ENCODE measurements around the gene RFESD. TPM values are rescaled to one million over a fixed set of nuclear protein-coding genes. Genes with fewer than 3 reads are reported as not detected.

RFESD gene
- total RNA-seq, 1 experiment from 2014 or later = 5.0 TPM

GRCh38 chr5:95638632-95639031 lies 7.9 kb upstream of the RFESD start:
- H3K9me3 ChIP-seq (ENCODE audit: insufficient read depth, low read depth) = no peaks in the 10 kb centered on the region
- no peak overlapping the region for H3K4me3 ChIP-seq
- no TSS peak for BruUV-seq (replicated peaks)
- H3K4me2 ChIP-seq = no peak overlapping the region
- no peak for DNase-seq
- no peak overlapping the region for H3K27ac ChIP-seq
- no peak overlapping the region for H2AFZ ChIP-seq
- intact Hi-C loops (cut with micrococcal nuclease; ENCODE audit: unreplicated experiment) = no loop called here
- no peaks in the 10 kb centered on the region for H3F3A ChIP-seq (ENCODE audit: insufficient read depth, low read depth)
- POLR2A ChIA-PET (ENCODE audit: unreplicated experiment) = no interaction called here
- no peaks in the 10 kb centered on the region for H3K36me3 ChIP-seq (ENCODE audit: low read depth)
- no peaks in the 10 kb centered on the region for H3K9me2 ChIP-seq (ENCODE audit: insufficient read depth)
- CTCF ChIA-PET = no interaction called here
- no peaks in the 10 kb centered on the region for H3K4me1 ChIP-seq (replicated peaks; ENCODE audit: insufficient read depth)
- TF ChIP-seq EZH2 (IDR thresholded peaks at IDR 0.05; ENCODE audit: low read depth) (no peak), CTCF (conservative IDR thresholded peaks at IDR 0.05) (no peak)
- no peaks in the 10 kb centered on the region for H3K27me3 ChIP-seq (ENCODE audit: insufficient read depth, low read depth)
- H4K20me1 ChIP-seq (ENCODE audit: insufficient read depth) = no peaks in the 10 kb centered on the region
- H3K79me2 ChIP-seq (ENCODE audit: low read depth) = no peaks in the 10 kb centered on the region

- H3K27ac ChIP-seq = no peak overlapping the region
- H3K36me3 ChIP-seq (ENCODE audit: low read depth) = no peaks in the 10 kb centered on the region
- no peaks in the 10 kb centered on the region for H3K9me3 ChIP-seq (ENCODE audit: insufficient read depth, low read depth)
- DNase-seq = no peak
- no peaks in the 10 kb centered on the region for H3K4me1 ChIP-seq (replicated peaks; ENCODE audit: insufficient read depth)
- intact Hi-C loops (cut with micrococcal nuclease; ENCODE audit: unreplicated experiment) = loop anchor here (5.0 to 10.0 kb wide), 2 partner anchors 323 to 696 kb away; partner anchors contain the start of gene ELL2
- no peaks in the 10 kb centered on the region for H3K27me3 ChIP-seq (ENCODE audit: insufficient read depth, low read depth)
- ChIA-PET CTCF (no interaction called here), POLR2A (ENCODE audit: unreplicated experiment) (no interaction called here)
- peaks cover 16% of the 10 kb centered on the region for H3F3A ChIP-seq (ENCODE audit: insufficient read depth, low read depth)
- H3K4me2 ChIP-seq = no peak overlapping the region
- no peaks in the 10 kb centered on the region for H3K9me2 ChIP-seq (ENCODE audit: insufficient read depth)
- BruUV-seq (replicated peaks) = no TSS peak
- H2AFZ ChIP-seq = no peak overlapping the region
- no peak overlapping the region for H3K4me3 ChIP-seq
- no peak for TF ChIP-seq EZH2 (IDR thresholded peaks at IDR 0.05; ENCODE audit: low read depth)
- TF ChIP-seq CTCF (conservative IDR thresholded peaks at IDR 0.05) = no peak
- no peaks in the 10 kb centered on the region for H4K20me1 ChIP-seq (ENCODE audit: insufficient read depth)
- no peaks in the 10 kb centered on the region for H3K79me2 ChIP-seq (ENCODE audit: low read depth)
Observed at GRCh38 chr5:95641741-95642220, 4.8 kb upstream of the RFESD start.

- peaks cover 11% of the 10 kb centered on the region for H3K4me1 ChIP-seq (replicated peaks; ENCODE audit: insufficient read depth)
- no peak overlapping the region for H3K4me2 ChIP-seq
- no peak overlapping the region for H2AFZ ChIP-seq
- peaks cover 28% of the 10 kb centered on the region for H3F3A ChIP-seq (ENCODE audit: insufficient read depth, low read depth)
- no peaks in the 10 kb centered on the region for H3K36me3 ChIP-seq (ENCODE audit: low read depth)
- no peaks in the 10 kb centered on the region for H3K27me3 ChIP-seq (ENCODE audit: insufficient read depth, low read depth)
- DNase-seq = no peak
- no peaks in the 10 kb centered on the region for H3K9me3 ChIP-seq (ENCODE audit: insufficient read depth, low read depth)
- no peaks in the 10 kb centered on the region for H3K9me2 ChIP-seq (ENCODE audit: insufficient read depth)
- no peak overlapping the region for H3K27ac ChIP-seq
- ChIA-PET POLR2A (ENCODE audit: unreplicated experiment) (no interaction called here), CTCF (interaction anchor here (0.7 kb wide), 1 partner anchor 139 kb away, joined by 3 read pairs; no protein-coding TSS in a partner anchor)
- no peaks in the 10 kb centered on the region for H3K79me2 ChIP-seq (ENCODE audit: low read depth)
- TF ChIP-seq EZH2 (IDR thresholded peaks at IDR 0.05; ENCODE audit: low read depth) (no peak), CTCF (conservative IDR thresholded peaks at IDR 0.05) (no peak)
- BruUV-seq (replicated peaks) = no TSS peak
- H4K20me1 ChIP-seq (ENCODE audit: insufficient read depth) = no peaks in the 10 kb centered on the region
- intact Hi-C loops (cut with micrococcal nuclease; ENCODE audit: unreplicated experiment) = loop anchor here (5.0 to 10.0 kb wide), 2 partner anchors 322 to 694 kb away; partner anchors contain the start of gene ELL2
- no peak overlapping the region for H3K4me3 ChIP-seq
Observed at GRCh38 chr5:95643152-95643551, 3.4 kb upstream of the RFESD start.
